ENCODE measurements around the gene GPR37L1. TPM values are rescaled to one million over a fixed set of nuclear protein-coding genes. Genes with fewer than 3 reads are reported as not detected.

Gene GPR37L1
- total RNA-seq, 1 donor from 2014 or later = not detected

DNA sequence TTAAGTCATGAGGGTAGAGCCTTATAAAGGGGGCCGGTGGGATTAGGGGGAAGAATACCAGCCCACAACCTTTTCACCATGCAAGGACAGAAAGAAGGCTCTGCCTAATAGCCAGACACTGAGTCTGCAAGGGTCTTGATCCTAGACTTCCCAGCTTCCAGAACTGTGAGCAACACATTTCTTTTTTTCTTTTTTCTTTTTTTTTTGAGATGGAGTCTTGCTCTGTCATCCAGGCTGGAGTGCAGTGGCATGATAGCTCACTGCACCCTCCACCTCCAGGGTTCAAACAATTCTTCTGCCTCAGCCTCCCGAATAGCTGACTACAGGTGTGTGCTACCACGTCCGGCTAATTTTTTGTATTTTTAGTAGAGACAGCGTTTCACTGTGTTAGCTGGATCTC is 23.6 kb downstream of the GPR37L1 start:
- Mint-ChIP-seq H3K27ac (peak overlapping the region; percentile 23), H3K4me1 (ENCODE audit: low read depth) (peaks cover 26% of the 10 kb centered on the region)

DNA sequence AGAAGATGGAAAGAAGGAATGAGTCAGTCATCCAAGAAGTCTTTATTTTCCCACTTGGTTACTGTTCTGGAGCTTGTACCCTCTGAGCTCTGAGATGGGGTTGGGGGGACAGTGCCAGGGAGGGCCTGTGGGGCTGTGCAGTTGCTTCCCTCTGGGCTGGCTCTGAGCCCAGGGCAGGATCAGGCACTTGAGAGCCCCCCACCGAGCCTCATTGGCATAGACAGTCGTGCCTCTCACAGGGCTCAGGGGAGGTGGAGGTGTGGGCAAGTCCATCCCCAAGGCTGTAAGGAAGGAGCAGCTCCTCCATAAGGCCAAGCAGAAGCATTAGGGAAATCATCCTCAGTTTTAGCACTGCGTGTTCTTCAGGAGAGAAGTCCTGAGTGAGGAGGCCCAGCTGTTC is 24.3 kb downstream of the GPR37L1 start:
- H3K36me3 Mint-ChIP-seq (ENCODE audit: low read depth) = peaks cover 30% of the 10 kb centered on the region
- peaks cover 25% of the 10 kb centered on the region for H3K4me1 Mint-ChIP-seq (ENCODE audit: low read depth)
- H3K27ac Mint-ChIP-seq = no peak overlapping the region
- intact Hi-C loops (cut with micrococcal nuclease) = loop anchor here (10.0 kb wide), 1 partner anchor 1478 kb away; the partner anchor contains the start of gene ATP2B4
- no peak overlapping the region for H3K4me3 Mint-ChIP-seq
- no peak for DNase-seq (ENCODE audit: low spot score)
- no peaks in the 10 kb centered on the region for H3K9me3 Mint-ChIP-seq
- H3K27me3 Mint-ChIP-seq (ENCODE audit: insufficient read depth) = no peaks in the 10 kb centered on the region

More for the DNA sequence above, 23.6 kb downstream of the GPR37L1 start:
- peak overlapping the region; percentile 51 for H3K4me3 Mint-ChIP-seq
- no peaks in the 10 kb centered on the region for H3K9me3 Mint-ChIP-seq
- intact Hi-C loops (cut with micrococcal nuclease) = loop anchor here (10.0 kb wide), 1 partner anchor 1479 kb away; the partner anchor contains the start of gene ATP2B4
- DNase-seq (ENCODE audit: low spot score) = no peak
- H3K36me3 Mint-ChIP-seq (ENCODE audit: low read depth) = peaks cover 29% of the 10 kb centered on the region
- no peaks in the 10 kb centered on the region for H3K27me3 Mint-ChIP-seq (ENCODE audit: insufficient read depth)

DNA sequence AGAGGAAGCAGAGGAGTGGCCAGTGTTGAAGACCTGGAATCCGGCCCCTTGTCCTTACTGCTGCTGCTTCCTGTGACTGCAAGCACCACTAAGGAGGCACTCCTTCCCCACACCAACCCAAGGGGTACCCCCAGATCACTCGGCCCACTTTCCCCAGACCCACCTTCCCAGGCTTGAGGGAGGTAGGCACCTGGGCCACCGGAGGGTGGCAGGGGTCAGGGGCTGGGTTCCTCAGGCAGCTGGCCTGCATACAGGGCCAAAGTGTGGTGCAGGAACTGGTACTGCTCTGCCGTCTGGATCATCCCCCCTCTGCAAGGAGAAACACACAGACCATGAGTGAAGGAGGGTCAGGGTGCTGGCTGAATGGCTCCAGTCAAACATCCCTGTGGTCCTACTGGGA is 25.7 kb downstream of the GPR37L1 start:
- Mint-ChIP-seq H3K9me3 (no peaks in the 10 kb centered on the region), H3K36me3 (ENCODE audit: low read depth) (peaks cover 37% of the 10 kb centered on the region), H3K4me3 (peak overlapping the region; percentile 7), H3K27me3 (ENCODE audit: insufficient read depth) (no peaks in the 10 kb centered on the region), H3K27ac (no peak overlapping the region), H3K4me1 (ENCODE audit: low read depth) (peaks cover 14% of the 10 kb centered on the region)
- intact Hi-C loops (cut with micrococcal nuclease) = loop anchor here (10.0 kb wide), 1 partner anchor 1476 kb away; the partner anchor contains the start of gene ATP2B4
- DNase-seq (ENCODE audit: low spot score) = no peak

DNA sequence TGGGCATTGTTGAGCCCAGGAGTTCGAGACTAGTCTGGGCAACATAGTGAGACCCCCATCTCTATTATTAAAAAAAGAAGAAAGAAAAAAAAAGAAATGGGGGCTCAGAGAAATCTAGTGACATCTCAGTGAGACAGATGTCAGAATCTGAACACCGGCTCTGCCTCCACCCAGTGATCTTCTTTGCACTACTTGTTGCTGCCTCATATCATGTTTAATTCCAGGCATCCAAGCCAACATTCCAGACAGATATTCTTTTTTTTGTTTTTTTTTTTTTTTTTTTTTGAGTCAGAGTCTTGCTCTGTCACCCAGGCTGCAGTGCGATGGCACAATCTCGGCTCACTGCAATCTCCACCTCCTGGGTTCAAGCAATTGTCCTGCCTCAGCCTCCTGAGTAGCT is 26.8 kb downstream of the GPR37L1 start:
- Mint-ChIP-seq H3K4me3 (no peak overlapping the region), H3K9me3 (no peaks in the 10 kb centered on the region), H3K27ac (peak overlapping the region; percentile 67), H3K27me3 (ENCODE audit: insufficient read depth) (no peaks in the 10 kb centered on the region), H3K4me1 (ENCODE audit: low read depth) (peaks cover 18% of the 10 kb centered on the region), H3K36me3 (ENCODE audit: low read depth) (peaks cover 43% of the 10 kb centered on the region)
- no peak for DNase-seq (ENCODE audit: low spot score)
- intact Hi-C loops (cut with micrococcal nuclease) = loop anchor here (10.0 kb wide), 1 partner anchor 1475 kb away; the partner anchor contains the start of gene ATP2B4

DNA sequence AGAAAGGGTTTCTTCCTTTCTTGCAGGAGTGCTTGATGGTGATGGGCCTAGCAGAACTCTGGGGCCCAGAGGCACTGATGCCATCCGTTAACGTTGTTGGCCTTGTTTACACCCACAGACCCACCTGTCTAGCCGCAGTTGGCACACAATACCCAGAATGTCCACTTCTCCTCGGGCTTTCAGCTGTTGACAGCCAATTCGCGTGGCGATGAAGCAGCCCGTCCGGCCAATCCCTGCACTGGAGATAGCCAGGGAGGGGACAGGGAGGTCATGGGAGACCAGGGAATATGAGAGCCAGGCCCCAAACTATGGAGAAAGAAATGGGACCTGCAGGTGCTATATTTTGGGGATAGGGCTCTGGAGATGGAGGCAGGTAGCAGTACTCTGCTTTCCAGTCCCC is 27.5 kb downstream of the GPR37L1 start:
- Mint-ChIP-seq H3K4me3 (no peak overlapping the region), H3K27ac (no peak overlapping the region), H3K4me1 (ENCODE audit: low read depth) (peaks cover 21% of the 10 kb centered on the region), H3K36me3 (ENCODE audit: low read depth) (peaks cover 49% of the 10 kb centered on the region), H3K9me3 (no peaks in the 10 kb centered on the region), H3K27me3 (ENCODE audit: insufficient read depth) (no peaks in the 10 kb centered on the region)
- intact Hi-C loops (cut with micrococcal nuclease) = no loop called here
- DNase-seq (ENCODE audit: low spot score) = no peak

DNA sequence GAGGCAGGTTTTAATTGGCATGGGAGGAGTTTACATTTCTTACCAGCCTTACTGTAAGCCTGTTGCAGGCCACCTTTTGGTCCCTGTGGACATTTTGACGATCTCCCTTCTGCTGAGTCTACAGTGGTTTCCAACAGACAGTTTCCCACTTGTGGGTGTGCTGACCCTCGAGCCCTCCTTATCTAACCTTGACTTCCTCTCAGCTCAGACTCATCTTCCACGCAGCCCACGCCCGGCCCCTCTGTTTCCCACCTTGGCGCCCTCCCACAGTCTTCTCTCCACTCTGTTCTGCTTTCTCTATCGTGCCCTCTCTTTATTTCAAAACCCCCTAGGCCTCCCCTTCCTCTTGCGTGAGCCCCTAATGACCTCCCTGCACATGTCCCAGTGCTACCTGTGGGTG is 27.9 kb downstream of the GPR37L1 start:
- peaks cover 53% of the 10 kb centered on the region for H3K36me3 Mint-ChIP-seq (ENCODE audit: low read depth)

DNA sequence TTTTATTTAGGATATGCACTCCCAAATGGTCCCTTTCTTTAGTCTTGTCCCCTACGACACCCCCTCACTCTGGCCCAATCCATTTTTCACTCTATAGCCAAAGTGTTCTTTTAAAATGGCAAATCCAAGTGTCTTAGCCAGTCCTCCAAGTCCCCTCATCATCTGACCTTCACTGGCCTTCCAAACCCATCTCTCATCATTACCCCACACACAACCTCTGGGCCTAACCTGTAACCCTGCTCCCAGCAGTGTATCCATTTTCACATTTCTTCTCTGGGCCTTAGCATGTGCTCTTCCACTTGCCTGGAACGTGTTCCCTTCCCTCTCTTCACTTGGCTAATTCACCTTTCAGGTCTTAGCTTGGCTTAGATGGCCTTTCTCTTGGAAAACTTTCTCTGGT is 28.3 kb downstream of the GPR37L1 start:
- H3K4me3 Mint-ChIP-seq = no peak overlapping the region
- peaks cover 25% of the 10 kb centered on the region for H3K4me1 Mint-ChIP-seq (ENCODE audit: low read depth)
- no peak for DNase-seq (ENCODE audit: low spot score)
- no peaks in the 10 kb centered on the region for H3K27me3 Mint-ChIP-seq (ENCODE audit: insufficient read depth)
- H3K36me3 Mint-ChIP-seq (ENCODE audit: low read depth) = peaks cover 56% of the 10 kb centered on the region
- intact Hi-C loops (cut with micrococcal nuclease) = no loop called here
- H3K27ac Mint-ChIP-seq = peak overlapping the region; percentile 49
- H3K9me3 Mint-ChIP-seq = no peaks in the 10 kb centered on the region

More for the DNA sequence above, 27.9 kb downstream of the GPR37L1 start:
- no peaks in the 10 kb centered on the region for H3K9me3 Mint-ChIP-seq
- H3K4me3 Mint-ChIP-seq = no peak overlapping the region
- DNase-seq (ENCODE audit: low spot score) = no peak
- H3K27ac Mint-ChIP-seq = peak overlapping the region; percentile 49
- intact Hi-C loops (cut with micrococcal nuclease) = no loop called here
- peaks cover 21% of the 10 kb centered on the region for H3K4me1 Mint-ChIP-seq (ENCODE audit: low read depth)
- no peaks in the 10 kb centered on the region for H3K27me3 Mint-ChIP-seq (ENCODE audit: insufficient read depth)

DNA sequence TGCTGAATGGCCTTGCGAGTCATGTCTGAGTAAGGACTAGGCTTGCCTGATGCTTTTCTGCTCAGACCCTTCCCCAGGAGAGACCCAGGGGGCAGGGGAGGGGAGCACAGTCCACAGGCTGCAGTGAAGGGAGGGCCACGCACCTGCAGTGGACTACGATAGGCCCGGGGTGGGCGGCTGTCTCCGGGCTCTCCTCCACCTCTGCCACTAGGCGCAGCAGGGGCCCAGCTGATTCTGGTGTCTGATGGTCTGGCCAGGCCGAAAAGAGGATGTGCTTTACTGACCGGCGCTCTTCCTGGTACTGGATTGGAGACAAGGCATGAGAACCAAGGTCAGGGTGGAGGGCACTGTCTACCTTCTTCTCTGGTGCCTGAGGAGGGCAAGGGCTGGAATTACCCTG is 29.7 kb downstream of the GPR37L1 start:
- DNase-seq (ENCODE audit: low spot score) = no peak
- Mint-ChIP-seq H3K27me3 (ENCODE audit: insufficient read depth) (no peaks in the 10 kb centered on the region), H3K9me3 (no peaks in the 10 kb centered on the region), H3K4me1 (ENCODE audit: low read depth) (peaks cover 32% of the 10 kb centered on the region), H3K4me3 (no peak overlapping the region), H3K27ac (no peak overlapping the region), H3K36me3 (ENCODE audit: low read depth) (peaks cover 64% of the 10 kb centered on the region)
- intact Hi-C loops (cut with micrococcal nuclease) = no loop called here

DNA sequence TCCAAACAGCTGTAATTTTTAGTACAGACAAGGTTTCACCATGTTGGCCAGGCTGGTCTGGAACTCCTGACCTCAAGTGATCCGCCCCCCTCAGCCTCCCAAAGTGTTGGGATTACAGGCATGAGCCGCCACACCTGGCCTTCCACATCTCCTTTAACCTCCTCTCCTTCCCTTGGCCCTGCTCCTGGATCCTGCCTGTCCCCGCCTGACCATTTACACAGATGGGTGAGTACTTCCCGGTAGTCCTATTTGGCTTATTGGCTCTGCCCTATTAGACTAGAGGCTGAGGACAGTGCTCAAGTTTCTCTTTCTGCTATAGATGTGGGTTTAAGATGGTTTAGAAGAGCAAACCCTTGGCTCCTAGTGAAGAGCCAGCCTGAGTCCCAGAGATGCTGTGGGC is 30.6 kb downstream of the GPR37L1 start:
- Mint-ChIP-seq H3K9me3 (no peaks in the 10 kb centered on the region), H3K4me3 (no peak overlapping the region), H3K27me3 (ENCODE audit: insufficient read depth) (no peaks in the 10 kb centered on the region), H3K36me3 (ENCODE audit: low read depth) (peaks cover 66% of the 10 kb centered on the region), H3K27ac (peak overlapping the region; percentile 52), H3K4me1 (ENCODE audit: low read depth) (peaks cover 40% of the 10 kb centered on the region)
- no peak for DNase-seq (ENCODE audit: low spot score)
- intact Hi-C loops (cut with micrococcal nuclease) = no loop called here

DNA sequence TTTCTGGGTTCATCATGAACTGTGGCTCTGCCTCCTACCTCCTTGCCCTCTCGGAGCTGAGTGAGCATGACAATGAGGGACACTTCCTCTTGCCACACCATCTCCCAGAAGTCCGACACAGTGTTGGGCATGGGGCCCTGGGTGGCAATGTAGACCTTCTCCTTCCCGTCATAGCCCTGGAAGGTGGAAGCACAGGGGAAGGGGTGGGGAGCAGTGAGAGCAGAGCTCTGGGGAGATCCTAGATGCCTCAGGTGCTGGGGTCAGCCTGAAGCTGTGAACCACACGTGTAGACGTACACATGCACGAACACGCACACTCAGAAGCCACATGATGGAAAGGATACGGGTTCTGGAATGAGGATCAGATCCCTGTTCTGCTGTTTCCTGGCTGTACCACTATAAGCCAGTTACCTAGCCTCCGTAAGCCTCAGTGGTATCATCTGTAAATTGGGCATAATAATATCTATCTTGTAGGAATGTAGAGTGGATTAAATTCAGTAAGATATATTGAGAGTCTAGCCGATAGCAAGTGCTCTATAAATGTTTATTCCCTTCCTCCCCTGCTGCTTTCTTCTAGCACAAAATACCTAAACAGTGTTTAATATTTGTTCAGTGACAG is 31.5 kb downstream of the GPR37L1 start:
- peak overlapping the region; percentile 81 for H3K27ac Mint-ChIP-seq
- peak overlapping the region; percentile 64 for H3K4me3 Mint-ChIP-seq
- H3K9me3 Mint-ChIP-seq = no peaks in the 10 kb centered on the region
- no peak for DNase-seq (ENCODE audit: low spot score)
- no peaks in the 10 kb centered on the region for H3K27me3 Mint-ChIP-seq (ENCODE audit: insufficient read depth)
- H3K4me1 Mint-ChIP-seq (ENCODE audit: low read depth) = peaks cover 44% of the 10 kb centered on the region
- intact Hi-C loops (cut with micrococcal nuclease) = no loop called here
- H3K36me3 Mint-ChIP-seq (ENCODE audit: low read depth) = peaks cover 70% of the 10 kb centered on the region

DNA sequence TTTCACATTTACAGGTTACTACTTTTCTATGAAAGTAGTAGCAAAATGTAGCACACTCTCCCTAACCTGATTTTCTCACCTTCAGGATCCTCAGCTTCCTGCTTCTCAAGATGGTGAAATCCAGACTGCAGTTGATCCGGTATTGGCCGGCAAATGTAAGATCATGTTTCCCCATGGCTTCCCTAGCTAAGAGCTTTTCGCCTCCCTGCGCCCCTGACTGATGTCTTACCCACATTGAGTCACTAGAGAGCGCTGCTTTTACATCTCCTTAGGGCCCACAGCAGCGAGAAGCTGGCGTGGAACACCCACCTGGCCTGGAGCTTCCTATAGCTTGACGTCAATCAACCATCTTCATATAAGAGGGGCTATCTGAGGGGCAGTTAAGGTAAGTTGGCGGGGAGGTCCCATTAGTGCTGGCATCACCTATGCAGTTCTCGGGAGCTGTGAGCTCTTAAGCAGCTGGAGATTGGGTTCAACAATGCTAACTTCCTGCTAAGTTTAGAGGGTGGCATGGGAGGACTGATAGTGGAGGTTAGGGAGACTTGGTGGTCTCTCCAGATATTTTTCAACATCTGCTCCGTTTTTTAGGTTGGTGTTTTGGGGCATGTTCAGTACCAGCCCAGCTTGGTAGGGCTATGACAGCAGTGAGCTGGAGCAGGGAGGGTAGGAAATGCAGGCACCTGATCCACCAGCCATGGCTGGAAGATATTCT is 32.2 kb downstream of the GPR37L1 start:
- Mint-ChIP-seq H3K4me3 (peak overlapping the region; percentile 64), H3K27ac (peak overlapping the region; percentile 81), H3K27me3 (ENCODE audit: insufficient read depth) (no peaks in the 10 kb centered on the region), H3K36me3 (ENCODE audit: low read depth) (peaks cover 74% of the 10 kb centered on the region), H3K9me3 (no peaks in the 10 kb centered on the region), H3K4me1 (ENCODE audit: low read depth) (peaks cover 44% of the 10 kb centered on the region)
- intact Hi-C loops (cut with micrococcal nuclease) = no loop called here
- DNase-seq (ENCODE audit: low spot score) = no peak

DNA sequence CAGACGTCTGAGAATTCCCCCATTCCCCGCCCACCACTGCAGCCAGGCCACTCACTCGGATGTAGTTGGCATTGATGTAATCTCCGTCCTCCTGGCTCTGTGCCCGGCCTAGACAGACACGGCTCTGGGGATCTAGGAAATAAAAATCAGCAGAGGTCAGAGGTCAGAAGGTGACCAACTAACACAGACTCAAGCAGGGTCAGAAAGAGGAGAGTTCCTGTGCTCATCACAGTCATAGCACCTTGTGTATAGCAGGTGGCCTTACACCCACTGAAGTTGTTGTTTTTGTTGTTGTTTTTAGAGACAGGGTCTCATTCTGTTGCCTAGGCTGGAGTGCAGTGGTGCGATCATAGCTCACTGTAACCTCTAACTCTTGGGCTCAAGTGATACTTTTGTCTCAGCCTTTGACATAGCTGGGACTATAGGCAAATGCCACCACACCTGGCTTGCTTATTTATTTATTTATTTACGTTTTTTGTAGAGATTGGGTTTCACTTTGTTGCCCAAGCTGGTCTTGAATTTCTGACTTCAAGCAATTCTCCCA is 32.8 kb downstream of the GPR37L1 start:
- Mint-ChIP-seq H3K36me3 (ENCODE audit: low read depth) (peaks cover 77% of the 10 kb centered on the region), H3K9me3 (no peaks in the 10 kb centered on the region), H3K27ac (no peak overlapping the region), H3K4me1 (ENCODE audit: low read depth) (peaks cover 44% of the 10 kb centered on the region), H3K4me3 (peak overlapping the region; percentile 64), H3K27me3 (ENCODE audit: insufficient read depth) (no peaks in the 10 kb centered on the region)
- DNase-seq (ENCODE audit: low spot score) = no peak
- intact Hi-C loops (cut with micrococcal nuclease) = no loop called here

DNA sequence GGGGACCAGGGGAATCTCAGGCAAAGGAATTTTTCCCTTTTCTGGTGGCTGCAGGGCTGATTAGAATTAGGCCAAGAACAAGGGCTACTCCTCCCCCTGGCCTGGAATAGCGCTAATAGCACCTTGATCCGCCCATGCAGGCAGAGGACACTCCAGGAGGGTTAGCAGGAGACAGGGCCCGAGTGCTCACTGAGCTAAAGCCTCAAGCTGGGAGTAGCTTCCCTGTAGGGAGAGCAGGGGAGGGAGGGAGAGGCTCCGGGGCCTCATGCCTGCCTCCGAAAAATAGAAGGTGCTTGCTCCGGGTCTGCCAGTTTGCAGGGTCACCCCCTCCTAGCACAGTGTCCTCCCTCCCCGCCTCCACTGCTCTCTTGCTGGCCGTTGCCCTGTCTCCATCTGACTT is 33.9 kb downstream of the GPR37L1 start:
- no peaks in the 10 kb centered on the region for H3K9me3 Mint-ChIP-seq
- H3K36me3 Mint-ChIP-seq (ENCODE audit: low read depth) = peaks cover 68% of the 10 kb centered on the region
- H3K4me3 Mint-ChIP-seq = peak overlapping the region; percentile 98
- H3K27ac Mint-ChIP-seq = peak overlapping the region; percentile 7
- H3K27me3 Mint-ChIP-seq (ENCODE audit: insufficient read depth) = no peaks in the 10 kb centered on the region
- intact Hi-C loops (cut with micrococcal nuclease) = no loop called here
- H3K4me1 Mint-ChIP-seq (ENCODE audit: low read depth) = peaks cover 54% of the 10 kb centered on the region
- DNase-seq (ENCODE audit: low spot score) = no peak

All from activated T-helper 1 cell treated with anti-CD3 and anti-CD28 coated beads, Interleukin-12 subunit alpha, Interleukin-12 subunit beta, Interleukin-2, Interleukin-4 antibody, amounts not matched to agents 30 ng/mL and 10 ng/mL and 1 ng/mL, durations not matched to agents 14 hours and 24 hours and 36 hours (primary cell).